Right kidney (tissue), 1 donor: ENCODE data around the gene IFIT5.
"Not testable (repeated sequence)": the region's sequence is repeated elsewhere in the genome, so short reads cannot be mapped to it uniquely, and the experiment has no call there.

Experiments
- DNase-seq: peaks from one replicate; pipeline ENCODE4 v3.0.0-alpha.2; 2016

Gene IFIT5

GRCh38 chr10:89426230-89426868 is 12.0 kb downstream of the IFIT5 start:
- peak; percentile 47 for DNase-seq

GRCh38 chr10:89427629-89428028 is 13.3 kb downstream of the IFIT5 start:
- no peak for DNase-seq

- no peak for DNase-seq
Observed at GRCh38 chr10:89428877-89429276, 14.5 kb downstream of the IFIT5 start.

- no peak for DNase-seq
Observed at GRCh38 chr10:89431977-89432376, 17.6 kb downstream of the IFIT5 start.

- no peak for DNase-seq
Observed at GRCh38 chr10:89438525-89438924, 24.2 kb downstream of the IFIT5 start.

GRCh38 chr10:89440226-89441009 is 26.1 kb downstream of the IFIT5 start:
- no peak for DNase-seq

- no peak for DNase-seq
Observed at GRCh38 chr10:89442289-89442688, 27.9 kb downstream of the IFIT5 start.

- DNase-seq: not testable (repeated sequence)
Observed at GRCh38 chr10:89444819-89445218, 30.5 kb downstream of the IFIT5 start.

- no peak for DNase-seq
Observed at GRCh38 chr10:89450901-89451300, 36.5 kb downstream of the IFIT5 start.

- no peak for DNase-seq
Observed at GRCh38 chr10:89452193-89452592, 37.8 kb downstream of the IFIT5 start.

- DNase-seq: no peak
Observed at GRCh38 chr10:89454561-89455347, 40.4 kb downstream of the IFIT5 start.

GRCh38 chr10:89458291-89458690 is 43.9 kb downstream of the IFIT5 start:
- DNase-seq: no peak

- no peak for DNase-seq
Observed at GRCh38 chr10:89458784-89459183, 44.4 kb downstream of the IFIT5 start.

GRCh38 chr10:89463846-89464537 is 49.6 kb downstream of the IFIT5 start:
- no peak for DNase-seq

- DNase-seq: no peak
Observed at GRCh38 chr10:89465196-89465595, 50.8 kb downstream of the IFIT5 start.

- DNase-seq: no peak
Observed at GRCh38 chr10:89466599-89467035, 52.2 kb downstream of the IFIT5 start.

GRCh38 chr10:89468191-89468965 is 54.0 kb downstream of the IFIT5 start:
- no peak for DNase-seq

- no peak for DNase-seq
Observed at GRCh38 chr10:89469517-89469916, 55.1 kb downstream of the IFIT5 start.
